CD14-positive monocyte (primary cell): ENCODE data around the gene NPSR1. TPM values are rescaled to one million over a fixed set of nuclear protein-coding genes. Genes with fewer than 3 reads are reported as not detected.

Experiments used
- DNase-seq, 3 donors: peaks; one replicate each; pipeline ENCODE4 v3.0.0-alpha.2; 2011 to 2022
- H2AFZ ChIP-seq: 2 replicates; pipeline ENCODE4 v1.6.0; 2012; ENCODE audit warnings: mild to moderate bottlenecking, low read depth, low read length, inconsistent platforms; ENCODE audit not compliant: insufficient read depth, poor library complexity, severe bottlenecking
- H3K27ac ChIP-seq, 2 donors: 1 replicate in 1 of 2; 2 replicates in 1 of 2; pipeline ENCODE4 v1.5.1; 2012 to 2013; ENCODE audit warnings: low read length in 2 of 2, control low read depth in 1 of 2, inconsistent platforms in 1 of 2, low read depth in 1 of 2, mild to moderate bottlenecking in 1 of 2
- H3K27me3 ChIP-seq, 2 donors: one replicate each; pipeline versions ENCODE4 v1.6.0 to v1.6.1; 2011 to 2013; ENCODE audit warnings: low read length in 2 of 2; ENCODE audit not compliant: control insufficient read depth in 2 of 2, insufficient read depth in 2 of 2
- H3K36me3 ChIP-seq, 2 donors: replicated peaks in 1 of 2; 1 replicate in 1 of 2; 2 replicates in 1 of 2; pipeline versions ENCODE4 v1.5.1 to v1.6.1; 2012 to 2013; ENCODE audit warnings: low read length in 2 of 2, control low read depth in 1 of 2, inconsistent platforms in 1 of 2, mild to moderate bottlenecking in 1 of 2; ENCODE audit not compliant: insufficient read depth in 2 of 2, control insufficient read depth in 1 of 2
- H3K4me1 ChIP-seq, 2 donors: 1 replicate in 1 of 2; 2 replicates in 1 of 2; pipeline versions ENCODE4 v1.5.1 to v1.6.1; 2012 to 2013; ENCODE audit warnings: low read length in 2 of 2, control low read depth in 1 of 2, inconsistent platforms in 1 of 2, mild to moderate bottlenecking in 1 of 2, moderate library complexity in 1 of 2; ENCODE audit not compliant: insufficient read depth in 2 of 2, control insufficient read depth in 1 of 2
- H3K4me2 ChIP-seq: replicated peaks from 2 replicates; pipeline ENCODE3; 2012; ENCODE audit warnings: low read length, moderate library complexity, mild to moderate bottlenecking; ENCODE audit not compliant: poor library complexity, severe bottlenecking; ENCODE audit errors: extremely low read depth
- H3K4me3 ChIP-seq, 3 experiments: fragments of 200-600 bp in 1 of 3; sonication (generic) in 1 of 3; replicated peaks in 1 of 3; 1 replicate in 2 of 3; 2 replicates in 1 of 3; pipeline ENCODE4 v1.5.1; 2011 to 2013; ENCODE audit warnings: low read length in 3 of 3, mild to moderate bottlenecking in 3 of 3, control low read depth in 2 of 3, low read depth in 2 of 3, inconsistent platforms in 1 of 3, moderate library complexity in 1 of 3
- H3K79me2 ChIP-seq: 2 replicates; pipeline ENCODE4 v1.6.0; 2012; ENCODE audit warnings: mild to moderate bottlenecking, control low read depth, inconsistent platforms, low read length, moderate library complexity; ENCODE audit not compliant: insufficient read depth
- H3K9ac ChIP-seq: 2 replicates; pipeline ENCODE4 v1.6.0; 2017; ENCODE audit warnings: low read length, mild to moderate bottlenecking; ENCODE audit not compliant: insufficient read depth, poor library complexity, severe bottlenecking
- H3K9me3 ChIP-seq, 2 donors: replicated peaks in 1 of 2; 1 replicate in 1 of 2; 2 replicates in 1 of 2; pipeline versions ENCODE4 v1.5.1 to v1.6.1; 2012 to 2013; ENCODE audit warnings: low read length in 2 of 2, control low read depth in 1 of 2; ENCODE audit not compliant: control insufficient read depth in 1 of 2, insufficient read depth in 1 of 2
- H4K20me1 ChIP-seq: 2 replicates; pipeline ENCODE4 v1.6.0; 2012; ENCODE audit warnings: mild to moderate bottlenecking, low read length, control low read depth, moderate library complexity; ENCODE audit not compliant: insufficient read depth
- H3K27ac Mint-ChIP-seq, 7 donors: one replicate each; pipeline ENCODE4 v1.8.0; 2020; ENCODE audit warnings: mild to moderate bottlenecking in 7 of 7, mixed read lengths in 7 of 7, moderate library complexity in 6 of 7, inconsistent platforms in 2 of 7
- H3K27me3 Mint-ChIP-seq, 3 donors: one replicate each; pipeline ENCODE4 v1.8.0; 2021 to 2022; ENCODE audit warnings: low read depth in 3 of 3, mild to moderate bottlenecking in 3 of 3, mixed read lengths in 3 of 3, moderate library complexity in 3 of 3, inconsistent platforms in 1 of 3
- H3K36me3 Mint-ChIP-seq, 2 donors: one replicate each; pipeline ENCODE4 v1.8.0; 2020; ENCODE audit warnings: mixed read lengths in 2 of 2, inconsistent platforms in 1 of 2, mild to moderate bottlenecking in 1 of 2
- H3K4me1 Mint-ChIP-seq: one replicate; pipeline ENCODE4 v1.8.0; 2020; ENCODE audit warnings: mild to moderate bottlenecking, mixed read lengths
- H3K4me3 Mint-ChIP-seq, 2 donors: one replicate each; pipeline ENCODE4 v1.8.0; 2020; ENCODE audit warnings: mild to moderate bottlenecking in 2 of 2, mixed read lengths in 2 of 2, moderate library complexity in 1 of 2
- H3K9me3 Mint-ChIP-seq, 7 donors: one replicate each; pipeline ENCODE4 v1.8.0; 2020 to 2022; ENCODE audit warnings: mixed read lengths in 7 of 7, mild to moderate bottlenecking in 6 of 7, moderate library complexity in 6 of 7, inconsistent platforms in 2 of 7
- CTCF ChIP-seq: fragments of 200-600 bp; IDR thresholded peaks from one replicate; pipeline ENCODE4 v1.8.0; 2022; ENCODE audit warnings: antibody characterized with exemption, mild to moderate bottlenecking
- WGBS: methylation state at CpG from one replicate; pipeline ENCODE4 v1.1.5; 2013; ENCODE audit warnings: missing lambda C conversion rate; ENCODE audit not compliant: insufficient coverage; 5-methylcytosine and 5-hydroxymethylcytosine counted together
- intact Hi-C, 2 donors: fragments of 100-400 bp; cut with micrococcal nuclease; formaldehyde crosslinking; loops; one replicate each; pipeline versions ENCODE4 v1.15.0 to v1.15.1; 2023
- polyA plus RNA-seq, 3 donors: library from polyadenylated mRNA; depleted of rRNA in 1 of 3; unstranded in 2 of 3; stranded (reverse) in 1 of 3; fragments of 300-500 nt in 2 of 3; fragments of >200 nt in 1 of 3; fragmentation: Illumina TruSeq in 2 of 3; gene quantifications; 1 replicate in 2 of 3; 2 replicates in 1 of 3; pipeline ENCODE4 v1.2.3, GENCODE V29; 2012 to 2021

NPSR1 gene
- polyA plus RNA-seq, 3 donors = not detected

DNA sequence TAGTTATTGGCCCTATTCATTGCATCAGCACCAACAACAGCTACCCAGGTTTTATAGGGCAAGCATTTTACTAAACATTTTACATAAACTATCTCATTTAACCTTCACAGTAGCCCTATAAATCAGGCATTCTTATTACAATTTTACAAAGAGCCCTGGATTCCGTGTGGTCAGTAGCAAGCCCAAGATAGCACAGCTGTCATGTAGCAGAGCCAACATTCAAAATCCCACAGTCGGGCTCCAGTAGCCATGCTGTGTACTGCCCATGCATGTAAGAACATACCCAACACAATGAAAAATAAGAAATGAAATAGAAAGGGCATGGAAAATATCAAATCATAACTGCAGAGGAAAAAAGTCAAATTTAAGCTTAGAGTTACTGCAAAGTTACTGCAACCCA is 102.3 kb downstream of the NPSR1 start:
- TF ChIP-seq CTCF = no peak
- Histone ChIP-seq H3K4me1 (no peaks in the 10 kb centered on the region), H3K9ac (no peak overlapping the region), H3K4me2 (no peak overlapping the region), H3K4me3 (no peak overlapping the region), H3K27me3 (no peaks in the 10 kb centered on the region), H3K27ac (no peak overlapping the region), H2AFZ (no peak overlapping the region), H3K9me3 (no peaks in the 10 kb centered on the region), H3K79me2 (no peaks in the 10 kb centered on the region), H3K36me3 (no peaks in the 10 kb centered on the region), H4K20me1 (no peaks in the 10 kb centered on the region)
- no peaks in the 10 kb centered on the region for H3K4me1 Mint-ChIP-seq
- H3K27me3 Mint-ChIP-seq = no peaks in the 10 kb centered on the region
- H3K4me3 Mint-ChIP-seq = no peak overlapping the region
- intact Hi-C loops = no loop called here
- no peaks in the 10 kb centered on the region for H3K36me3 Mint-ChIP-seq
- H3K27ac Mint-ChIP-seq = no peak overlapping the region
- 70% methylated on average over 1 of the region's 2 CpGs for WGBS
- H3K9me3 Mint-ChIP-seq = peaks cover 0 to 3% (median 0%) of the 10 kb centered on the region in 7 donors
- DNase-seq = no peak

GRCh38 chr7:34761206-34761605 is 103.2 kb downstream of the NPSR1 start:
- no peak overlapping the region for H3K4me3 ChIP-seq
- H3K9ac ChIP-seq = no peak overlapping the region
- H3K4me1 ChIP-seq = no peaks in the 10 kb centered on the region
- peak overlapping the region in 1 of 7 donors; percentile 15 for H3K27ac Mint-ChIP-seq
- H3K27ac ChIP-seq = no peak overlapping the region
- H3K9me3 Mint-ChIP-seq = peaks cover 0 to 3% (median 0%) of the 10 kb centered on the region in 7 donors
- H3K36me3 Mint-ChIP-seq = no peaks in the 10 kb centered on the region
- H3K27me3 Mint-ChIP-seq = no peaks in the 10 kb centered on the region
- no peak for TF ChIP-seq CTCF
- no peaks in the 10 kb centered on the region for H3K36me3 ChIP-seq
- H3K9me3 ChIP-seq = no peaks in the 10 kb centered on the region
- no peak overlapping the region for H2AFZ ChIP-seq
- no peaks in the 10 kb centered on the region for H3K27me3 ChIP-seq
- no peak overlapping the region for H3K4me2 ChIP-seq
- H3K4me1 Mint-ChIP-seq = no peaks in the 10 kb centered on the region
- no peak overlapping the region for H3K4me3 Mint-ChIP-seq
- H4K20me1 ChIP-seq = no peaks in the 10 kb centered on the region
- DNase-seq = no peak
- intact Hi-C loops = no loop called here
- no CpG with 5 or more reads among the region's 1 CpG for WGBS
- no peaks in the 10 kb centered on the region for H3K79me2 ChIP-seq
